GM12891 (cell line): ENCODE measurements around the gene FUS.
"Not testable (repeated sequence)": the region's sequence is repeated elsewhere in the genome, so short reads cannot be mapped to it uniquely, and the experiment has no call there.

Experiments used
- DNase-seq: peaks from one replicate; pipeline ENCODE4 v3.0.0; 2011; ENCODE audit warnings: low spot score; ENCODE audit not compliant: insufficient read length
- FAIRE-seq: peaks from 2 replicates; lab custom pipeline; 2011; peaks lifted over from hg19 to GRCh38; lab: Jason Lieb, UNC
- PAX5 ChIP-seq: IDR thresholded peaks from 2 replicates; pipeline ENCODE4 v1.6.1; 2011; ENCODE audit warnings: low read length, moderate library complexity, mild to moderate bottlenecking; ENCODE audit not compliant: insufficient read depth, severe bottlenecking
- POLR2A ChIP-seq: IDR thresholded peaks from 2 replicates; pipeline ENCODE4 v1.6.1; 2011; ENCODE audit warnings: low read depth, low read length, control low read depth
- POLR2AphosphoS5 ChIP-seq: IDR thresholded peaks from 2 replicates; pipeline ENCODE4 v1.6.1; 2011; ENCODE audit warnings: low read depth, low read length, control low read depth
- POU2F2 ChIP-seq: IDR thresholded peaks from 2 replicates; pipeline ENCODE4 v1.6.1; 2011; ENCODE audit warnings: low read depth, mild to moderate bottlenecking, control low read depth, low read length, moderate library complexity
- SPI1 ChIP-seq: IDR thresholded peaks from 2 replicates; pipeline ENCODE4 v1.6.1; 2011; ENCODE audit warnings: low read depth, low read length, control low read depth
- TAF1 ChIP-seq: IDR thresholded peaks from 2 replicates; pipeline ENCODE4 v1.6.1; 2011; ENCODE audit warnings: low read depth, low read length, control low read depth

FUS gene

DNA sequence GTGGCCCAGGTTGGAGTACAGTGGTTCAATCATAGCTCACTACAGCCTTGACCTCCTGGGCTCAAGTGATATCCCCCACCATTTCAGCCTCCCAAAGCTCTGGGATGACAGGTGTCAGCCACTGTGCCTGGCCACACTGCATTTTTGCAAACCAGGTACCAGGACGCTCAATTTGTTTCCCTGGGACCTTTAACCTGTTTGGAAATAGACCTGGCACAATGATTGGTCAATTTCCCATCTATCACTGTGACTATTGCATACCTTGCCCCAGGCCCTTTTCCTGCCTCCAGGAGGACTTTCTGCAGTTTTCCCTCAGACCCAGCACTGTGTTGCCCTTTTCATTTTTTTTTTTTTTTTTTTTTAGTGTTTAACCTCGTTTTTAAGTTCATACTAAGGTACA is 11.1 kb upstream of the FUS start:
- no peak for FAIRE-seq
- no peak for TF ChIP-seq POLR2A
- no peak for TF ChIP-seq POU2F2
- TF ChIP-seq TAF1 = no peak
- TF ChIP-seq POLR2AphosphoS5 = no peak
- TF ChIP-seq SPI1 = no peak
- TF ChIP-seq PAX5 = no peak
- DNase-seq = no peak

DNA sequence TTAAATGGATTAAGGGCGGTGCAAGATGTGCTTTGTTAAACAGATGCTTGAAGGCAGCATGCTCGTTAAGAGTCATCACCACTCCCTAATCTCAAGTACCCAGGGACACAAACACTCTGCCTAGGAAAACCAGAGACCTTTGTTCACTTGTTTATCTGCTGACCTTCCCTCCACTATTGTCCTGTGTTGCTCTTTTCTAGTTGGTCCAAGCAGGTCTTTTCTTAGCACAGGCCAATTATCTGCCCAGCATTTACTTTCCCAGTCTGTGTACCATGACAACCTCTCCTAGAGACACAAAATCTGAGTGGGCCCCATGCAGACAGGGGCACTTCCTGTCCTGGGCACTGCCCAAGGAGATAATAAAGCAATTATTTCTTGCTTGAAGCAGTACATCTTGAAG is 9.9 kb upstream of the FUS start:
- DNase-seq, FAIRE-seq: not testable (repeated sequence)

DNA sequence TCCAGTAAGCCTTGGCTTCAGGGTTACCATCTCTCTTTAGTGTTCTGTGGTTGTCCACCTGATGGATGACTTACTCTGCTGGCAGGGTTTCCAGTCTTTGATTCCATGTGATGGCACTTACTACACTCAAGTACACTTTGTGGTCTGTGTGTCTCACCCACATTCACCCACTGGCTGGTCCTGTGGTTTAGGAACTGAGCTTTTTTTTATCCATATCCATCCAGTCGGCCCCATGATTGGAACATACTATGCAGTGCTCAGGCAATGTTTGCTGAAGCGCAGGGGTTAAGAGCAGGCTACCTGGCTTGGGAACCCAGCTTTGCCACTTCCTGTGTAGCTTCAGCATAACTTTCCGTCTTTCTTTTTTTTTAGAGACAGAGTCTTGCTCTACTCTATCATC is 2.8 kb upstream of the FUS start:
- FAIRE-seq (peak; percentile 28), DNase-seq (no peak)
- TF ChIP-seq POU2F2 = no peak
- no peak for TF ChIP-seq SPI1
- TF ChIP-seq PAX5 = no peak
- TF ChIP-seq POLR2A = no peak
- no peak for TF ChIP-seq TAF1
- no peak for TF ChIP-seq POLR2AphosphoS5

DNA sequence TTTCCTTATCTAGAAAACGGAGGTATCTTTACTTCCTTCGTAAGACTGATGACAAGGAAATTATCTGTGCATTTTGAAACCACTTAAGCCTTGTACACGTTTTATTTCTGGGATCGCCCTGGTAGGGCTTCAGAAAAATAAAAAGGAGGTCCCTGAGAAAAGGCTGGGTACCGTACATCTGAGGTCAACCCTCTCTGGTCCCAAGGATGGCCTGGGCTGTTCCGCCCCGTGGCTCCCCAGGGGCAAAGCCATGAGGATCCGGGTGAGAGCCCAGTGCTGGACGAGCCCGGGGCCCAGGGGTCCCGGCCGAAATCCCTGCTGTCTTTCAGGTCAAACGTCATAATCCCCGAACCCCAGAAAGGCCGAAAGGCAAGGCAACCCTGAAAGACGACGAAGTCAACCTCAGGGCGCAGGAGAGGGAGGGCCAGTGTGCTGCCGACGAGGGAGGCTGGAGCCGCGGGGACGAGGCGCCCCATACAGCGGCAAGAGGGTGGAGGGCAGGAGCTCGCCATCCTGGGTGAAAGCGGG is 656 bp upstream of the FUS start:
- no peak for FAIRE-seq
- TF ChIP-seq POLR2AphosphoS5 (no peak), POLR2A (no peak), SPI1 (no peak), POU2F2 (no peak), PAX5 (no peak), TAF1 (no peak; the same call in 1 of the 2 replicates)
- no peak for DNase-seq

DNA sequence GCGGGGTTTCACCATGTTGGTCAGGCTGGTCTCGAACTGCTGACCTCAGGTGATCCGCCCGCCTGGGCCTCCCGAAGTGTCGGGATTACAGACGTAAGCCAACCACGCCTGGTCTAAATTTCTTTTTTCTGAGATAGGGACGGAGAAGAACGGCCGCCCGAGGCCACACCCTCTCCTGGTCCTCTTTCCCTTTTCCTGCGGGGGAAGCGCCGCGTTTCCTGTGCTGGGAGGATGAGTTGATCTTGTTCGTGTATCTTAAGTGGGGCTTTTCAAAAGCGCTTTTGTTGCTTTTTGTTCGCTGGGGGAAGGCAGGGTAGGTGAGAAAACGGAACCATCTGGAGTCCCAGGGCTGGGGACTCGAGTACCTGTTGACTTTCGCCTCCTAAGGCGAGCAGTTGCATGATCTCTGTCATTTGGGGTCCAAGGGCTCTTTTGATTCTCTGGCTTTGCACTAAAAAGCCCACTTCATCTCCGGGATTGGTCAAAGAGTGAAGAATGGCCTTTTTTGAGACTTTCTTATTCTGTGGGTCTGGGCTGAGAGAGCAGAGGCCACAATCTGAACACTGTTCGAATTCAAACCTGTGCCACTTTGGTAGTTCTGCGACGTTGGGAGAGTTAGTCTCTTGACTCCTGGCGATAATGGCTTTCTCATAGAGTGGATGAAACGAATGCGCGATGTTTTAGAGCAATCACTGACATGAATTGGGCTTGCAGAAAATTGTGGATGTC is 1.3 kb downstream of the FUS start:
- no peak for DNase-seq
- no peak for FAIRE-seq
- no peak for TF ChIP-seq POU2F2
- 0 out of 2 replicates have a peak, but pooled peaks have one; percentile 27 for TF ChIP-seq POLR2A
- no peak for TF ChIP-seq POLR2AphosphoS5

DNA sequence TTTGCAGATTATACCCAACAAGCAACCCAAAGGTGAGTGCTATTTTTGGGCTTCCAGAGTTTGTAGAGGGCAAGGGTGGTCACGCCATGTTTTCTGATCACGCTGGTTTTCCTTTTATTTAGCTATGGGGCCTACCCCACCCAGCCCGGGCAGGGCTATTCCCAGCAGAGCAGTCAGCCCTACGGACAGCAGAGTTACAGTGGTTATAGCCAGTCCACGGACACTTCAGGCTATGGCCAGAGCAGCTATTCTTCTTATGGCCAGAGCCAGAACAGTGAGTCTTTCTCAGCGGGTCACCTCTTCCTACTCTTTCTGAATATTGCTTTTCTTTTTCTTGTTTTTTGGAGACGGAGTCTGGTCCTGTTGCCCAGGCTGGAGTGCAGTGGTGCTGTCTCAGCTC is 2.5 kb downstream of the FUS start:
- no peak for DNase-seq
- FAIRE-seq = no peak
- TF ChIP-seq SPI1 (no peak), POLR2AphosphoS5 (no peak; the same call in 1 of the 2 replicates), POLR2A (no peak), POU2F2 (no peak), PAX5 (no peak), TAF1 (no peak)

DNA sequence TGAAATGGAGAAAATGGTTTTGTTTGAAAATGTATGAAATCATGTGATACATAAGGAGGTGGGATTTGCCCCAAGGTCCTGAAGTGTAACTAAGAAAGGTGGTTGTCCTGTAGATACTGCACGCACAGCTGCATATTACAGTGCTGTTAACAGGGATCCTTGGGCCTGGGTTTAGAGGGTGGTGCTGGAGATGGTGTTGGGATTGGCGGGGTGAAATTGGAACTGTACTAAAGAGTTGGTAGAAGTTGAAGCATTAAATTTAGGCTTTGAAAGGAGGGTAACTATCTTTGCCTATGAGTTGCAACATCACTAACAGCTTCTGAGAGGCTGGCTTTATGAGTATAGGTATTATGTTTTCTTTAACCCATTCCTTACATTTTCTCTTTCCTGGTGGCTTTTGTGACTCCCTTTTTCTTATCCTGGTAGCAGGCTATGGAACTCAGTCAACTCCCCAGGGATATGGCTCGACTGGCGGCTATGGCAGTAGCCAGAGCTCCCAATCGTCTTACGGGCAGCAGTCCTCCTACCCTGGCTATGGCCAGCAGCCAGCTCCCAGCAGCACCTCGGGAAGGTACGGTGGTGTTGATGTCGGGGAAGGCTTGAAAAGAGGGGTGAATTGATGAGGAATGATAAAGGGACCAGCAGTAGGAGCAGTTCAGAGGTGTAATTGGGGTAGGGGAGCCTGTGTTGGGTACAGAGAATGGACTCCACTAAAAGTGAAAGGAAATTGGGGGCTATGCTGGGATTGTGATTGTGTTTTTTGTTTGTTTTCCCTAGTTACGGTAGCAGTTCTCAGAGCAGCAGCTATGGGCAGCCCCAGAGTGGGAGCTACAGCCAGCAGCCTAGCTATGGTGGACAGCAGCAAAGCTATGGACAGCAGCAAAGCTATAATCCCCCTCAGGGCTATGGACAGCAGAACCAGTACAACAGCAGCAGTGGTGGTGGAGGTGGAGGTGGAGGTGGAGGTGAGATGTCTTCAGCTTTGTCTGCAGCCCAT is 3.8 kb downstream of the FUS start:
- no peak for DNase-seq
- TF ChIP-seq POLR2A (no peak; the same call in 1 of the 2 replicates), POLR2AphosphoS5 (peak; percentile 50)
- no peak for FAIRE-seq

DNA sequence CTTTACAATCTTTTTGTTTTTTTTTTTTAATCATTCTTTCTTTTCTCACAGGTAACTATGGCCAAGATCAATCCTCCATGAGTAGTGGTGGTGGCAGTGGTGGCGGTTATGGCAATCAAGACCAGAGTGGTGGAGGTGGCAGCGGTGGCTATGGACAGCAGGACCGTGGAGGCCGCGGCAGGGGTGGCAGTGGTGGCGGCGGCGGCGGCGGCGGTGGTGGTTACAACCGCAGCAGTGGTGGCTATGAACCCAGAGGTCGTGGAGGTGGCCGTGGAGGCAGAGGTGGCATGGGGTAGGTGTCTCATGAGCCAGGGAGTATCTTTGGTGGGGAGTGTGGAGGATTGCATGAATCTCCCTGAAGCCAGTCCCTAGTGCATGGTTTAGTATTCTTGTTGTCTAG is 4.9 kb downstream of the FUS start:
- DNase-seq = no peak
- no peak for FAIRE-seq
- TF ChIP-seq POLR2AphosphoS5 (no peak), PAX5 (no peak), POLR2A (no peak)

DNA sequence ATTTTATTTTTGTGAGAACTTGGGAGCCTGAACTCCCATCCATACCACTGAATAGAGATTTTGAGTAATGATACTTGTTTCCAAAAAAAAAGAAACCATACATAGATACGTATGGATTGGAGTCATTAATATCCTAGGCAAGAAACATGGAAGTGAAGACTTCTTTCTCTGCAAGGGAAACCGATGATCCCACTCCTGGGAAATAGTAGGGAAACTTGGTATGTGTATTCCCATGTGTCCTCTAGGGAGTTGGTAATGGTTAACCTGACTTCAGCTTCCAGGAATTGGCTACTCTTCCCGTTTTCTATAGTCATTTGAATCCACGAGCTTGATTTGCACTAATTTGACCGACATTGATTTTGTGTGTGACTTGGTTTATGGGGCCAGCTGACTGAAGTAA is 5.4 kb downstream of the FUS start:
- FAIRE-seq = no peak
- TF ChIP-seq POLR2A = no peak
- TF ChIP-seq TAF1 = no peak
- TF ChIP-seq POU2F2 = no peak
- no peak for TF ChIP-seq SPI1
- DNase-seq = no peak

DNA sequence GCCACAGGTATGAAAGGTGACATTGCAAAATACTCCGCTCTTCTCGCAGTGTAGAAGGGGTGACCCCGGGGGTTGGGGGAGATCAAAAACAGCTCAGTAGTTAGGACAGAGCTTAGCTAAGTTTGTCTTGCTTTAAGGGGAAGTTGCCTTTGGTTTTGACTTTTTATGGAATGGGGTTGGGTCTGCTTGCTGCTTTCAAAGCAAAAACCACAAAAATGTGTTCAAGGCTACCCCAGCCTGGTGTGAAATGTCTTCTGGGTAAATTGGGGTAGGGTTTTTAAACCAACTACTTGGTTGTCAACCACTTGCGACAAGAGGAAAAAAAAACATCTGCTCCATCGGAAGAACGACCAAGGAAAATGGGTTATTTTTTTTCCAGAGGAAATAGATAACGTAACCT is 6.2 kb downstream of the FUS start:
- DNase-seq = no peak
- FAIRE-seq = no peak
- TF ChIP-seq POLR2AphosphoS5 (0 out of 2 replicates have a peak, but pooled peaks have one; percentile 5), POLR2A (peak; percentile 31), SPI1 (no peak), PAX5 (no peak)
